Uterus (tissue), 4 donors: ENCODE results near the gene KRT5. TPM values are rescaled to one million over a fixed set of nuclear protein-coding genes. Genes with fewer than 3 reads are reported as not detected.

Source experiments
- DNase-seq, 2 donors: peaks; one replicate each; pipeline ENCODE4 v3.0.0-alpha.2; 2019 to 2020
- H3K27ac ChIP-seq, 2 donors: fragments of 200-600 bp; sonication (generic); 1 replicate in 1 of 2; 2 replicates in 1 of 2; pipeline ENCODE4 v1.5.1; 2016 to 2018
- H3K27me3 ChIP-seq, 2 donors: fragments of 200-600 bp; sonication (generic); one replicate each; pipeline ENCODE4 v1.5.1; 2018 to 2019; ENCODE audit warnings: control low read depth in 1 of 2
- H3K36me3 ChIP-seq, 2 donors: fragments of 200-600 bp; sonication (generic); one replicate each; pipeline ENCODE4 v1.5.1; 2019; ENCODE audit warnings: control low read depth in 1 of 2
- H3K4me1 ChIP-seq, 2 donors: fragments of 200-600 bp; sonication (generic); one replicate each; pipeline ENCODE4 v1.5.1; 2018 to 2019; ENCODE audit warnings: control low read depth in 1 of 2
- H3K4me3 ChIP-seq, 2 donors: fragments of 200-600 bp; sonication (generic); 1 replicate in 1 of 2; 2 replicates in 1 of 2; pipeline ENCODE4 v1.5.1; 2018 to 2019; ENCODE audit warnings: mild to moderate bottlenecking in 1 of 2
- H3K9me3 ChIP-seq, 2 donors: fragments of 200-600 bp; sonication (generic); one replicate each; pipeline ENCODE4 v1.5.1; 2019; ENCODE audit warnings: control low read depth in 1 of 2
- POLR2A ChIP-seq, 2 donors: fragments of 450-650 bp; IDR thresholded peaks; one replicate each; pipeline ENCODE4 v1.6.1; 2016; ENCODE audit warnings: antibody characterized with exemption in 2 of 2, mild to moderate bottlenecking in 1 of 2, moderate library complexity in 1 of 2
- intact Hi-C: fragments of 100-400 bp; cut with DNase I; formaldehyde crosslinking; loops from one replicate; pipeline ENCODE4 v1.15.1; 2023; ENCODE audit warnings: low total_unique reads
- total RNA-seq, 4 donors: library from RNA; depleted of rRNA in 3 of 4; stranded (reverse); fragments of >200 nt in 3 of 4; gene quantifications; one replicate each; pipeline versions ENCODE4 v1.1.0 to v1.2.4, GENCODE V29; 2014 to 2023
- TF ChIP-seq, protein P1 (sequence below), 4 experiments: fragments of 200-600 bp in 2 of 4; fragments of 450-650 bp in 2 of 4; sonication (generic) in 2 of 4; IDR thresholded peaks; one replicate each; pipeline ENCODE4 v1.5.1; 2016 to 2019; ENCODE audit warnings: antibody characterized with exemption in 4 of 4, mild to moderate bottlenecking in 2 of 4, moderate library complexity in 1 of 4
- donor health status: DM: yes; HTN: yes; CAD: no.

KRT5 gene
- total RNA-seq, 4 donors from 2014 or later, result 2.0 to 33.7 TPM; not detected in 2

DNA sequence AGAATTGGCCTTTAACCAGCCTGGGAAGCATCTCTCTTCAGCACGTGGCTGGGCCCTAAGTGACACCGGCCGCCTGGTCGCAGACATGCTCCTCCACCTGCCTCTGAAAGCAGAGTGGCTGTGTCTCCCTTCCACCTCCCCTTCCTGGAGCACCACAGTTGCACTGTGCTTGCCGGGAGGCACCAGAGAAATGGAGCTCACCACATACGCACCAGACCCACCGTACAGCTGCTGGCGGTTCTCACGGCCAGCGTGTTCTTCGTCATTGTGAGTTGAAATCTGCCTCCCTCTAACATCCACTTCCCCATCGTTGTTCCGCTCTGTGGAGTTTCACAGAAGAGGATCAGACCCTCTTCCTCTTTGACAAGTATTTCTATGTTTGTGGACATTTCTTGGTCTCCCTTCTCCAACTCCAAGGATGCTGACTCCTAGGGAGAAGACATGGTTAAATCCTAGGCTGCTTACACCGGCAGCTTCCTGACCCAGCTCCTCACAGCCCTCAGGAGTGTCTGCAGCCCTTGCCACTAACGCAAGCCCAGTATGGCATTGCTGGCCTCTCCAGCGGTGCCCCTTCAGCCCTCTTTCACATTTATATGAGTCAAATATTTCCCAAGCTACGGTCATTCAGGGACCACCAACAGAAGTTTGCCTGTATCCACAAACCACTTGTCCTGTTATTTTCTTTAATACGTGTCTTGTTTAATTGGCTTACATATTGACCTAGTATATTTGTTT is 11.5 kb upstream of the KRT5 start:
- Histone ChIP-seq H3K4me1 (no peaks in the 10 kb centered on the region), H3K4me3 (no peak overlapping the region), H3K27ac (no peak overlapping the region), H3K9me3 (no peaks in the 10 kb centered on the region), H3K27me3 (no peaks in the 10 kb centered on the region), H3K36me3 (no peaks in the 10 kb centered on the region)
- intact Hi-C loops, result no loop called here
- no peak for TF ChIP-seq POLR2A (IDR thresholded peaks at IDR 0.05)
- TF ChIP-seq, protein P1, sequence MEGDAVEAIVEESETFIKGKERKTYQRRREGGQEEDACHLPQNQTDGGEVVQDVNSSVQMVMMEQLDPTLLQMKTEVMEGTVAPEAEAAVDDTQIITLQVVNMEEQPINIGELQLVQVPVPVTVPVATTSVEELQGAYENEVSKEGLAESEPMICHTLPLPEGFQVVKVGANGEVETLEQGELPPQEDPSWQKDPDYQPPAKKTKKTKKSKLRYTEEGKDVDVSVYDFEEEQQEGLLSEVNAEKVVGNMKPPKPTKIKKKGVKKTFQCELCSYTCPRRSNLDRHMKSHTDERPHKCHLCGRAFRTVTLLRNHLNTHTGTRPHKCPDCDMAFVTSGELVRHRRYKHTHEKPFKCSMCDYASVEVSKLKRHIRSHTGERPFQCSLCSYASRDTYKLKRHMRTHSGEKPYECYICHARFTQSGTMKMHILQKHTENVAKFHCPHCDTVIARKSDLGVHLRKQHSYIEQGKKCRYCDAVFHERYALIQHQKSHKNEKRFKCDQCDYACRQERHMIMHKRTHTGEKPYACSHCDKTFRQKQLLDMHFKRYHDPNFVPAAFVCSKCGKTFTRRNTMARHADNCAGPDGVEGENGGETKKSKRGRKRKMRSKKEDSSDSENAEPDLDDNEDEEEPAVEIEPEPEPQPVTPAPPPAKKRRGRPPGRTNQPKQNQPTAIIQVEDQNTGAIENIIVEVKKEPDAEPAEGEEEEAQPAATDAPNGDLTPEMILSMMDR (IDR thresholded peaks at IDR 0.05), result no peak
- DNase-seq, result no peak

DNA sequence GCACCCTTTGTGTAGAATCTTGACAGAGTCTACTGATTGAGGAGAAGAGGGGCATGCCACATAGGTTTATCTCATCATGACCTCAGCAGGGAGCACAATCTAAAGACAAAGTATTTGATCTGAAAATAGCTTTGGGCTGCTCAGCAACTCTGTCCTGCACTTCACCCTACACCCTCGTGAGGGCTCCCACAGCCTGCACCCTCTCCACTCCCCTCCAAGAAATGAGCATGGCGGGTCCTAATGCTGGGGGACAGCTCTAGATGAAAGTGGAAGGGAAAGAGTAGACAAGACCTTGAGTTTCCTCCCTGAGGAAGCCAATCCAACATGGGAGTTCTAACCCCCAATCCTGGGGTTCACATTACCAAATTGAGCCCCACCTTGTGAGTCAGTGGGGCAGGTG is 10.7 kb upstream of the KRT5 start:
- H3K9me3 ChIP-seq, result no peaks in the 10 kb centered on the region
- intact Hi-C loops, result no loop called here
- H3K4me1 ChIP-seq, result no peaks in the 10 kb centered on the region
- no peak for DNase-seq
- TF ChIP-seq, protein P1 (IDR thresholded peaks at IDR 0.05), result no peak
- H3K27me3 ChIP-seq, result no peaks in the 10 kb centered on the region
- H3K4me3 ChIP-seq, result no peak overlapping the region
- H3K27ac ChIP-seq, result no peak overlapping the region
- H3K36me3 ChIP-seq, result no peaks in the 10 kb centered on the region

DNA sequence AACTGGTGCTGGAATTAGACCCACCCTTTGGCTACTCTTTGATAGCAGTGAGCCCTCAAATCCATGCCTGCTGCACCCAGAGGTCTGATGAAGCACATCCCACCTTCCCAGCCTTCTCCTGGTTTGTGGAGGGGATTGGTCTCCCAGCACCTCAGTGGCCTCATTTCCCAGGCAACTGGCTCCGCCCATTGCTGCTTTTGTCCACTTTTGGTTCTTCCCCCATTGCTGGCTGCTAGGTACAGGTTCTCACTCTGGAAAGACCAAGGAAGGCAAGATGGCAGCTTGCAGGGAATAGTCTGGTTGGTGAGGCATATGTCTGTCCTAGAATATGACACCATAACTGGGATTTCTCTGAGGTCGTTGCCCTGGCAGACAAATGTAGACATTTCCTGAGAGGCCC is 10.2 kb upstream of the KRT5 start:
- DNase-seq, result peak in 1 of 2 donors; percentile 0
- TF ChIP-seq, protein P1 (IDR thresholded peaks at IDR 0.05), result no peak
- TF ChIP-seq POLR2A (IDR thresholded peaks at IDR 0.05), result no peak
- H3K27me3 ChIP-seq, result no peaks in the 10 kb centered on the region
- H3K9me3 ChIP-seq, result no peaks in the 10 kb centered on the region
- no peak overlapping the region for H3K4me3 ChIP-seq
- no peaks in the 10 kb centered on the region for H3K36me3 ChIP-seq
- H3K4me1 ChIP-seq, result no peaks in the 10 kb centered on the region
- no peak overlapping the region for H3K27ac ChIP-seq
- intact Hi-C loops, result no loop called here

DNA sequence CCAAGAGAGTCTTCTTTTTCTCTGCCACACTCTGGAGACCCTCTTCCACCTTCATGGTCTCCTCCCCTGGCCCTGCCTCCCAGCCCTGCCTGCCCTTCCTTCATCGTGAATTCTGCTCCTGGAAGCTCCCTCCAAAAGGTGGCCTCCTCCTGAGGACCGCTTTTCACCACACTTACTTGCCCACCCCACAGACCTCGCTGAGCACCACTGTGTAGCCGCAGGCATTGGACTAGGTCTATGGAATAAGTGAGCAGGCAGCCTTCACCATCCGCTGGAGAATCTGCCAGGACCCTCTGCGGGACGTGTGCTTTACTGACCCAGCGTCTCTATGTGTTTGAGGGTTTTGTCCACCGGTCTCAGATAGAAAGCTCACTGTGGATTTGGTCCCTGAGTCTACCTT is 9.7 kb upstream of the KRT5 start:
- no peak for TF ChIP-seq POLR2A (IDR thresholded peaks at IDR 0.05)
- TF ChIP-seq, protein P1 (IDR thresholded peaks at IDR 0.05), result no peak
- Histone ChIP-seq H3K9me3 (no peaks in the 10 kb centered on the region), H3K27ac (no peak overlapping the region), H3K4me1 (no peaks in the 10 kb centered on the region), H3K4me3 (no peak overlapping the region), H3K36me3 (no peaks in the 10 kb centered on the region), H3K27me3 (no peaks in the 10 kb centered on the region)
- DNase-seq, result peak in 1 of 2 donors; percentile 3
- intact Hi-C loops, result no loop called here

DNA sequence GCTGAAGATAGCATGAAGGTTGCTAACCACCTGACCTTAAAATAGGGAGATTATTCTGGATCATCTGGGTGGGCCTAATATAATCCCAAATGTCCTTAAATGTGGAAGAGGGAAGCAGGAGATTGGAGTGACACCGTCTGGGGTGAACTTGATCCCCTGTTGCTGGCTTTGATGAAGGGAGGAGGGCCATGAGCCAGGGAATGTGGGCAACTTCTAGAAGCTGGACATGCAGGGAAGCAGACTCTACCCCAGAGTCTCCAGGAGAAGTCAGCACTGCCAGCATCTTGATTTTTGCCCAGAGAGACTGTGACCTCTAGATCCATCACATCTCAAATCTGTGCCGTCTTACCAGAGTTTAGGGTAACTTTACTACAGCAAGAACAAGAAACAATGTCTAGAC is 9.2 kb upstream of the KRT5 start:
- no peak overlapping the region for H3K4me3 ChIP-seq
- DNase-seq, result no peak
- TF ChIP-seq, protein P1 (IDR thresholded peaks at IDR 0.05), result no peak
- no peak for TF ChIP-seq POLR2A (IDR thresholded peaks at IDR 0.05)
- H3K9me3 ChIP-seq, result no peaks in the 10 kb centered on the region
- H3K4me1 ChIP-seq, result no peaks in the 10 kb centered on the region
- no peak overlapping the region for H3K27ac ChIP-seq
- H3K36me3 ChIP-seq, result no peaks in the 10 kb centered on the region
- H3K27me3 ChIP-seq, result no peaks in the 10 kb centered on the region
- intact Hi-C loops, result no loop called here
